ENCODE measurements around the gene CARD16.
"Not testable (repeated sequence)": the region's sequence is repeated elsewhere in the genome, so short reads cannot be mapped to it uniquely, and the experiment has no call there.

Gene CARD16

DNA sequence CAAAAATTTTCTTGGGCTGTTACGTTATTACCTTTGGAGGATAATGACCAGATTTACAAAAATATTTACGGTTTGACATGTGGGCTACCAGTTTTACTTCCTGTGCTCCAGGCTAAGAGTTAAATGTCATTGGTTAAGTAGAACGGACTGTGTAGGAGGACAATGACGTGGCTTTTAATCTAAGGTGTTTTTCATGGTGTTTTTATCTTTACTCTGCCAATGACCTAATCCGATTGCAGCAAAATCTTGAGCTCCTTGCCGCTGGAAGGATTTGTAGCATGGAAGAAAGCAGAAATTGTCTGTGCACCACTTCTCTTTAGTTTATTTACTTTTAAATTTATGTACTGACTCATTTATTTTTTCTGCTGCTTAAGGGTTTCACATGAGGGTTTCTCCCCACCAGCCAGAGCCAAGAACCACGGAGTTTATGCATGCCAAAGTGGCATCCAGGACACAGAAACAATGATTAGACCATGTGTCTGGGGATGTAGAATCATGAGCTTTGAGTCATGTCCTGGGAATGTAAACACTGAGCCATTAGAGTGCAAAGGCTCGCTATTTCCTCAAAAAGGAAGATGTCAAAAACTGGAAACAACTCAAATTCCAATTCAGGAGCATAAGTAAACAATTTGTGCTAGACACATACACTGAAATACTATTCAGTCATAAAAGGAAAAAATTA is 1.9 kb upstream of the CARD16 start:
- DNase-seq = no peak

DNA sequence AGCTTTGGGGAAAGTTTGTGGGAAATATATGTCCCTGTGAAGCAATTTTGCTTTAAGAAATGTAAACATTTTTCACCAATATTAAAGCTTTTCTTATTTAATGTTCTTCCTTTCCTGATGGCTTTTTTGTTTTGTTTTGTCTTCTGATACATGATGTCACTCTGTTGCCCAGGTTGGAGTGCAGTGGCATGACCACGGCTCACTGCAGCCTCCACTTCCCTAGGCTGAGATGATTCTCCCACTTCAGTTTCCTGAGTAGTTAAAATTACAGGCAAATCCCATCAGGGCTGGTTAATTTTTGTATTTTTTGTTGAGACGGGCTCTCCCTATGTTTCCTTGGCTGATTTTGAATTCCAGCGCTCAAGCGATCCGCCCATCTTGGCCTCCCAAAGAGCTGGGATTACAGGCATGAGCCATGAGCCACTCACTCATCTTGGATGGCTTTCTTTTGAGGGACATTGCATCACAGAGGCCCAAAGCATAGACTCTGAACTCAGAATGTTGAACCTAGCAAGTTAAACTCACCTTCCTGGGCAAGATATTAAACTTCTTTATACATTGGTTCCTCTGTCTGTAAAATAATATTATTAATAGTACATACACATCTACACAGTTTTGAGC is 651 bp upstream of the CARD16 start:
- DNase-seq = no peak

DNA sequence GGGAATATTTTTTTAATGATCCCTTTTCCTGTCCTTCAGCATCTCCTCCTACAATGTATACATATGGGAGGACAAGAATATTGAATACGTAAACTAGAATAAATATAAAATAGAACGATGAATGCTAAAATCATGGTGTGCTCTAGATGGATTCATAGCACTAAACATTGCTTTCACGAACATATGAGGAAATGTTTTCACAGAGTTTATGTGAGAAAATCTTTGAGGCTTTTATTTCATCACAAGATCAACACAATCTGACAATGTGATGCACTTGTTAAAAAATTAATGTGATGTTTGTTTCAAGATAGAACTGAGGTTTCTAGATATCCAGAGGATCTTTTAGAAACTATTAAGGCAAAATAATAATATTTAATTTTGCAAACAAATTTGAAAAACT is 3.0 kb downstream of the CARD16 start:
- DNase-seq = no peak

DNA sequence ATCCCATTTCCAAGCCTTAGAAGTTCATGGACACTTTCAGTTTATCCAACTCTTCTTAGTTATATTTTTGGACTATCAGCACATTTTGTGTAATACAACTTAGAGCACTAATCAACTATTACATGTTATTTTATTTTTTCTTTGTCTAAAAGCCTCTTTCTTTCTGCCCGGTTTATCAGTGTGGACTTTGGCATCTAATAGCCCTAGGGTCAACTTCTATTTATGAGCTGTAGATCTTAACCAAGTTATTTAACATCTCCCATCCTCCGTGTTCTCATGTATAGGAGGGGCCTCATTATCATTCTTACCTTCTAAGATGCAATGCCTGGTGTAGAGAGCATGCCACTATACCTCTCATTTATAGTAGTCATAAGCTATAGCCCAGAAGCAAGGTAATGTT is 4.4 kb downstream of the CARD16 start:
- DNase-seq = no peak

DNA sequence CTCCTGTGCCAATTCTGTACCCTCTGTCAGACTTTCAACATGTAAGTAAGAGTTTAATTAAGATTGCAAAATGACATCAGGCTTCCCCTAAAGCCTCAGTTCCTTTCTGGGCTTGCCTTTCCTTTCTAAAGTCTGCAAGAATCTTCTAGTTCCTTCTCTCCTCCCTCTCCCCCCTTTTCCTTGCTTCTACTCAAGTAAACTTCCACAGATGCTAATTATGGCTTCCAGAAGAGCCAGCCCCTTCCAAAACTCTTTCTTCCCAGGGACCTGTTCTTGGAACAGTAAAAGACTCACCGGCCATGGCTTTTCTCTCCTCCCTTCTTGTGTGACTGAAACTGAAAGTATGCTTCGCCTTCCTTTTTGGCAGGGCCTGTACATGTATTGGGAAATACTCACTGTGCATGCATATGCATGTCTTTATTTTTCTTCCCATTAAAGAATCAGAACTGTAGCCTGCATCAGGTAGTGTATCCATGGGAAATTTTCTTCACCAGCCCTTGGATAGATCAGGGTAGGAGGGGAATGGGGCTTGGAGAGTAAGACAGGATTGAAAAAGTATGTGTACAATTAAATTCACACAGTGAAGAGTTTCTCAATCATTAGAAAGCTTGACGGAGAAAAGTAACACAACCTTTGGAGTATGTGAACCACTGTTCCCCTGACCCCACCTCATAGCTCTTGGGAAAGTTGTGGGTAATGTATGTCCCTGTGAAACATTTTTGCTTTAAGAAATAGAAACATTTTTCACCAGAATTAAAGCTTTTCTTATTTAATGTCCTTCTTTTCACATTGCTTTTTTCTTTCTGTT is 10.1 kb downstream of the CARD16 start, which contains the start of gene CASP1:
Gene CASP1 (minus strand): TSS at position 332 of the 808 bp plus-strand sequence. CDS start 31 bp downstream, at position 301.
- DNase-seq = no peak

DNA sequence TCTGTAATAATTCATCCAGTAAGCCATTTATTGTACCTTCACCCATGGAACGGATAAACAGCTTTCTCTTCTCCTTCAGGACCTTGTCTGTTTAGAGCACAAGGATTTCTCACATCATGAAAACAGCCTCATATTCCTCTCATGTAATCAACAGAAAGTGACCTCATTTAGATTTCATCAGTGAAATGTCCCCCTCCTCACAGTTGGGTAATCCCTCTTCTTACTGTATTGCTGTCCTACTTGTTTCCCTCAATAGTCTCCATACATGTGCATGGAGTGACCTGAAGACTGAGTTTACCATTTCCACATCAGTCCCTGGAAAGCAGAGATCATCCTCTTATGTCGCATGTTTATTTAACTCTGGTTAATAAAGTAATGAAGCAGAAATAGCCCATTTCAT is 10.7 kb downstream of the CARD16 start:
- DNase-seq = not testable (repeated sequence)

DNA sequence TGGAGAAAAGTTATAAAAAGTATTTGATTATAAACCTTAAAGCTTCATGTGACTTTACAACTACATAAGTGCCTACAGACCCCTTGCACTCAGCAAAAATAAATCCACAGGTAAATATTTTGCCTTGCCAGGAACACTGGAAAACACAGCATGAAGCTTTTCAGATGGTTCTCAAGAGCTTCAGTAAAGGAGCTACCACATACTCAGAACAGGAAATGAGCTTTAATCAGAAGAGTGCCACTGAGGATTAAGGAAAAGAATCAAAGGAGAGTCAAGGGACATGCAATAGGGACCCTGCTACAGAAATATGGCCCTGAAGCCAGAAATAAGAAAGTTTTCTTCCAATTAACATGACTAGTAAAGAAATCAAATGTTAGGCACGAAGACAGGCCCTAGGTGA is 11.4 kb downstream of the CARD16 start:
- no peak for DNase-seq

DNA sequence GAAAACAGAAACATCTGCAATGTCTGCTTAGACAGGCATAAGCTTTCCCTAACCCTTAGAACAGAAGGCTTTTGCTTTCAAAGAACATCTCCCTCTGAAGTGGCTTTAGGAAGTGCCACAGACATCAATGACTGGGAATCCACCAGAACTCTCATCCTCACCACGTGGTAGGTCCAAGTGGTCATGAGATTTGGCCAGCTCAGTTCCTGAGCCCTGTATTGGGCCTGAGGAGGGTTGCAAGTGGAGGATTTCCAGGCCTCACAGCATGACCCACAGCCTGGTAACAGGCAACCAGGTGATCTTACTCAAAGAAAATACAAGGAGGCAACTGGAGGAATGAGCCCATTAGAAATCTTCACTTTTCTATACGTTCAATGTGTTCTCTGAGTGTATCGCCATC is 11.8 kb downstream of the CARD16 start:
- no peak for DNase-seq

DNA sequence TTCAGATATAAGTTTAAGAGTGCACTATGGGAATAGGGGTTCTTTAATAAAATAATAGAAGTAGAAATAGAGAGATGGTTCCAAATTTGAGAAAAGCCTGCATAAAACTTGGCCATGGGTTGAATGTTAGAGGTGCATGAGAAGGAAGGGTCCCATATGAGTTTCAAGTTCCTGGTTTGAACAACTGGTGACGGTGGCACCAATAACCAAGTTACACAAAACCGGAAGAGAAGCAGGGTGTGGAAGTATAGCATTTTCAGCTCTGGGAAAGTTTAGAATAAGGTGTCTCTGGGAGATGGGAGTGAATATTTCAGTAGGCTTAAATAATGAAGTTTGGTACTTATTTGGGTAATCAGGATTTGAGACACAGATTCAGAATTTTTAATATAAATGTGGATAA is 12.6 kb downstream of the CARD16 start:
- no peak for DNase-seq

DNA sequence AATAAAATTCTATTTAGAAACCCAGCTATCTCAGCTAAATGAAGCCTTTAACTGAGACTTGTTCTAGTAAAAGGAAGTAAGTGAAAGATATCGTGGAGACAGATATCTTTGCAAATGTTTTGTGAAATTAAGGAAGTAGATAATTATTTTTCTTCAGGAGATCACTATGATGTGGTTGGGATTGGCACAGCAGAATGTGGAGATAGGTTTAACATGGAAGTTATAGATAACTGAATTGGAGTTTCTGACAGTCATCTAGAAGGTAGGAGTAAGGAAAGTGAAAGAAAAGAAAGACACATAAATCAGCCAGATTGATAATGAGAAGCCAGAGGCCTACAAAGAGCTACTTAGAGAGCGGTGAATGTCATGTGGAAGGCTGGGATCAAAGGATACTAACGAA is 17.5 kb downstream of the CARD16 start:
- DNase-seq = no peak

DNA sequence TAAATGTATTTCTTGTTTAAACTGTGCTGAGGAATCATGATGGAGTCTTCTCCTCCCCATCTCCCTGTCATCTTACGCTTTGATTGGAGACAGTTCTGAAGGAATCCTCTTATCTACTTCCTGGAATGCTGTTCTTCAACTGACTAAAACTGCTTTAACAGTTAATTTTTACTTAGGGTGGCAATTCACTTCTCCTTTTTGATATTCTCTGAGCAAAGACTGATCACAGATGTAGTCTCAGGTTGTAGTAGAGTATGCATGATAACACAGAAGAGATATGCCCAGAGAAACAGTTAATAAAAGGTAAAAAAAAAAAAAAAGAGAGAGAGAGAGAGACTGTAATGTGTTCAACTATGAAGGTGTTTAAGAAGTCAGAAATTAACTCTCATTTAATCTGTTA is 20.7 kb downstream of the CARD16 start:
- no peak for DNase-seq

DNA sequence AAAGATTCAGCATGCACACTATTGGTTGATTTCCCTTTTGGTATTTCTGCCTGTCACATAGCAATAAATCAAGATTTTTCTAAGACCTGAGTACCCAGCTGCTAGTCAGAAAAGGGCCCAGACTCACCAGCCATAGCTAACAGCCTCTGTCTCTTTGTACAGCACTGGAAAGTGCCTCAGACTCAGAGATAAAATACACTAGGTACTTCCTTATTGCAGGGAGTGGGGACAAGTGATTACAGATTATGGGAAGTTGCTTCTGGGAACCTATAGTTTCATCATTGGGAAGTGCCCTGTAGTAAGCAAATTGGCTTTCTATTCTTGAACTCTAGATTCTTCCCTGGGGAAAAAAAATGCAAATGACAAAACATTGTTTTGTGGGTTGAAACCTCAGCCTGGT is 22.1 kb downstream of the CARD16 start, which contains the start of gene CASP5:
Gene CASP5 (minus strand): TSS at position 166 of the 400 bp plus-strand sequence. CDS start 32 bp downstream, at position 134.
- no peak for DNase-seq

DNA sequence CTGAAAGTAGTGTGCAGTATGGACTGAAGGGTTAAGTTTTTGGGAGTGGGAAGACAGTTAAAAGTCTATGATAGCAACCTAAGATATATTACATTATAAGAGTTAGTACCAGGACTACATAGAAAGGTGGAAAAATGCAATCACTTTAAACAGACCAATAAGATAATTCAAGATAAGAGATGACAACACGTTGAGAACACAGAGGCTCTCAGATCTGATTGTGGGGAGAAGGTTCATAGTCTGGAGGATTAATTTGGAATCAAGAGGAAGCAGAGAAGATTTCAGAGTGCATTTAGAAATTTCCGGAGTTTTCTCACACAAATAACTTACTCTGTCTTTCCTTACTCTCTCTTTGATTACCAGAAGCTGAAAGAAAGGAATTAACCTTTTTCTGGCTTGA is 22.6 kb downstream of the CARD16 start:
- no peak for DNase-seq

DNA sequence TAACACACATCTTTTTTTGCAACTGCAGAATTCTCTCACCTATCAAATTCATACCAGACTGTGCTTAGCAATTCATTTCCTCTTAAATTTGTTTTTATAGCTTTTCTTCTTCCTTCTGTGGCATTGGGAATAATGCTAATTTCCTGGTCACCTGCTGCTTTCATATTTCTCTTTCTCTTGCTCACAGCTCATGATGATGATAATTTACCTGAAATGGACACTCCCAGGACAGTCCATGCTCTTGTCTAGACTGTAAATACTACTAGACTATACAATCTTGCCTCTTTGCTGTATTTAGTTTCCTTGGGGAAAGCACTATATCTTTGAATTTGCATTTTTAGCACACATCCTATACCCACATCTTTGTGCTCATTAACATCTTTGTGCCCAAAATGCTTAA is 37.7 kb downstream of the CARD16 start:
- no peak for DNase-seq

DNA sequence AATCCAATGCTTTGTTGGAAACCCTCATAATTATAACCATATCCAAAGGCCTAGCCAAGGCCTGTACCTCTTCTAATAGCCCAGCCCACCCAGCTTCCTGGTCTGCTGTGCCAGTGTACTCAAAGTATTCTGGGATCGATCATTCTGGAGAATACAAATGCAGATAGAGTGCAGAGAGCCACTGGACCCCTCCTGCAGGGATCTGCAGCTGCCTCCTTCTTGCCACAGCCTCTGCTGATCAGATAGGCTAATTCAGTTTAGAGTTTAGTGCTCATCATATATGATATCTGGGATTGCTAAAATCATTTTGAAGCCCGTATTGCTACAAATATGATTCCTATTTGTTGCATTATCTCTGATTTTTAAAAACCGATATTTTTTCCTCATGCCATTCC is 39.7 kb downstream of the CARD16 start:
- DNase-seq = no peak

DNA sequence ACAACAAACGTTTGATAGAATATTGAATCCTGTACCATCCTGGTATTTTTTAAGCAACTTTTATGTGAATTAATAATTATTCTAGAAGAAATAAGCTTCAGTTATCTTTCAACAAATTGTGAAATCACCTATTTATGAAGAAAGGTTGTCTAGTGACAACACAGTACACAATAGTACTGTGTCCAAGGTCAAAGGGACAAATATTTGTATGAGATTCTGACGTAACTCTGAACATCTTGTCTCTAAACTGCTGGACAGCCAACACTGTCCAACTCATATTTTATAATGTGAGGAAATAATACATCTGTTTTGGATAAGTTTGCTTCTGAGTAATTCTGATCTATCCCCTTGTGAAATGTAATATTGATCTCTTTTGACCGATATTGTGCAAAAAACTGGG is 41.1 kb downstream of the CARD16 start:
- DNase-seq = no peak

DNA sequence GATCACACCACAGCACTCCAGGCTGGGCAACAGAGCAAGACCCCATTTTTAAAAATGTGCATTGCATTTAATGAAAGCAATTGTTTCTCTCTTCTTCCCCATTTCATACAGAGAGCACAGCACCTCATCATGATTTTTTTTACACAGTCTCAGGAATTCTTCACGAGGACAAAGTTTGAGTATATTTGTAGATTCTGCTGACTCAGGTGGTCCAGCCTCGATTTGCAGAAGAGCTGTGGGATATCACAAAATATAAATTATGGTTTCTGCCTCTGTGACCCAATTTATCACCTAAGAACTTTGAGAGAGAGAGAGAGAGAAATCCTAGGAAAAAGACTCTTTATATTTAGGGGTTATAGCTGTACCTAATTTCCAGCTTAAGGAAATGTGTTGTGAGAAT is 42.0 kb downstream of the CARD16 start:
- DNase-seq = no peak

DNA sequence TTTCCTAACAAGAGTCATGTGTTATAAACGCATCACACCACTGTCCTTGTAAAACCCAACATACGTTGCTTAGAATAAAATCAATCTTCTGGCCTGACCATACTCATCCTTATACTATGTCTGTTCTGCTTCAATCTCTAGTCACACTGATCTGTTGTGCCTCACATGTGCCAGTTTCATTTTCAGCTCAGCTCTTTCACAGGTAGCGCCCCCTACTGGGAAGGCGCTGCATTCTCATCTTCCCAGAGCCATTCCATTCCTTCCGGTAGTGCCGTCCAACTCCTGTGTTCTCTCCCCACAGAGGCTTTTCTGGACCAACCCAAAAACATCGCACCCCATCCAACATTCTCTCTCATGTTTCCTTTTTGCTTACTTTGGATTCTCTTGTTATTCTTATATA is 44.3 kb downstream of the CARD16 start:
- DNase-seq = no peak

DNA sequence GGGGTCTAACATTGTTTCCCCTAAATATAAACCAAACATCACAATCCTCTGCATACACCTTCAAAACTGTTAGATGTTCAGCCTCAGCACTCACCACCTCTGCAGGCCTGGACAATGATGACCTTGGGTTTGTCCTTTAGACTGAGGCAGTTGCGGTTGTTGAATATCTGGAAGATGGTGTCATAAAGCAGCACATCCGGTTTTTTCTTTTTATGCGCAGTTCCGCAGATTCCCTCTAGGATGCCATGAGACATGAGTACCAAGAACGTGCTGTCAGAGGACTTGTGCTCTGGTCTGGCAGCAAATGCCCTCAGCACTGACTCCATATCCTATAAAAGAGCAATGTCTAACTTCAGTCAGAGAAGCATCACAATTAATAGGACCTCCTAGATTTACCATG is 45.0 kb downstream of the CARD16 start:
- no peak for DNase-seq

DNA sequence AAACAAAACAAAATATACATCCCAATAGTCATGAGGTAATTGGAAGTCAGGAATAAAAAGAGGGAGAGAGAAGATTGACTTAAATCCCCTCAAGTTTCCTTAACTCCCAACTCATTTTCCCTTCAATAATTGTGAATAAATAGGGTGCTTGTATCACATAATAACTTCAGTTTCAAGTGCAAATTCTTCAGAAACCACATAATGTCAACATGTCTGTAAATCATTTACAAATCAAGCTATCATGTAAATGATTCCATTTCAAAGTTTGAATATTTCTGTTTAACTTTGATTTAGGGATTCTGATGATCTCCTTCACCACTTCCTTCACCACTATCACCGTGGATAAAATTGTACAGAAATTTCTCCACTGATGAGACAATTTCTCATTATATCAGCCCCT is 45.4 kb downstream of the CARD16 start:
- no peak for DNase-seq

DNA sequence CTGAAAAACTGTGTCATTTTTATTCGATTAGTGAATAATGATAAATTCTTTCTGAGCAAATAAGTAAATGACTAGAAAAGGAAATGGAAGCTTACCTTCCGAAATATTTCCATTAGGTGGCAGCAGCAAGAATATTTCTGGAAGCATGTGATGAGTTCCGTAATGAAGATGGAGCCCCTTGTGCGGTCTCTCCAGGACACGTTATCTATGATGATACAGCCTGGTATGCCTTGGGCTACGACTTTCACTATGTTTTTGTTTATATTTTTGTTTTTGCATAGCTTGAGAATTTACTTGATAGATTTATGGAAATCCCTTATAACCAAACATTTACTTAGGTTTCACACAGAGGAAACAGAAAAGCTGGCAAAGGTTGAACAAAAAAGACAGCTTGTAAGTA is 47.8 kb downstream of the CARD16 start:
- DNase-seq = no peak

DNA sequence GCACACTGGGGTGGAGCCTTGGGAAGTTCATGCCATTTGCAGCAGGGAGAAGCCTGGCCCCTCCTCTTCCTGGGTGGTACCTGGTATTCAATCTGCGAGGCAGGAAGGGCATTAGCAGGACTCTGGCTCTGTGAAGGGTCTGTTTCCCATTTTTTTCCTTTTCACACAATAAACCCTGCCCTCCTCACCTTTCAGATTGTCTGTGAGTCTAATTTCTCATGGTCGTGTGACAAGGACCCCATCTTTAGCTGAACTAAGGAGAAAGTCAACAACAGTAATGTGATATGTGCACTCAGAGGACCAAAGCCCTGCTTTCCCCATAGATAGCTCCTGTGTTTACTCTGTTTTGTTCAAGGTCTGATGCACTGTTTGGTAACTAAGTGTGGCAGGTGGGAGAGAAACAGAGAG is 50.1 kb downstream of the CARD16 start:
- DNase-seq = no peak

DNA sequence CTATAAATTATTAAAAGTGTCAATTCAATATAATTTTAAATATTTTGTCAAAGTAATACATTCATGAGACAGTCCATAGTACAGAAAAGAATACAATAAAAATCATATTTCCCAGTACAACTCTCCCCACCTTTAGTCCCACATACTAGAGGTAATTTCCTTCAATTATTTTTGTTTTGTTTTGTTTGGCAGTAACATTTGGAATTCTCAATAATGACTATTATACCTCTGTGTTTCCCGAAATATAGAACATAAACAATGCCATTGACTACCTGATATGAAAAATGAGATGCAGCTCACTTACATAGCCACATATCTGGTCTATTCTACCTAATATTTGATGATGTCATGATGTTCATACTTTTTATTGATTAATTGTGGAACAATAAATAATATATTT is 52.4 kb downstream of the CARD16 start:
- DNase-seq = no peak

DNA sequence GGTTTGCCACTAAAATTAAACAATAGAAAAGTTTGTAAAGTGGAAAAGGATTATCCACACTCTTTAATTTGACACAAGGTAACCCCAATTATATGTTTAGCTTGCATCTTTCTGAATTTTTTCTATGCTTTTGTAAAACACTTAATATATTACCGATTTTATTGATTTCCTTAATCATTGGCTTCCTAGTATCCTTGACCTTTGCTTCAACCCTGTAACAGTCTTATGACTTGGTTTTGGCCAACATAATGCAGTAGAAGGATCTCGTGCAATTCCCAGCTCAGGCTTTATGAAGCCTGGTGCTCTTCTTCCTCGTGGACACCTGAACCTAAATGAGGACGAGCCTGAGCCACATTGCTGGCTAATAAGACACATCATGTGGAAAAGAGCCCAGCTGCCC is 53.1 kb downstream of the CARD16 start:
- DNase-seq = no peak

Data from NCI-H2171 (cell line).